Mononuclear cell (primary cell): ENCODE measurements around the gene PCCA. TPM values are rescaled to one million over a fixed set of nuclear protein-coding genes. Genes with fewer than 3 reads are reported as not detected.

Experiments
- H3K27me3 ChIP-seq: 2 replicates; pipeline ENCODE4 v1.6.0; 2011; ENCODE audit warnings: low read length, control low read depth; ENCODE audit not compliant: insufficient read depth
- H3K4me1 ChIP-seq: 2 replicates; pipeline ENCODE4 v1.5.1; 2011; ENCODE audit warnings: mild to moderate bottlenecking, low read length, control low read depth; ENCODE audit not compliant: insufficient read depth
- H3K4me3 ChIP-seq: 2 replicates; pipeline ENCODE4 v1.5.1; 2011; ENCODE audit warnings: mild to moderate bottlenecking, low read length, moderate library complexity
- H3K9me3 ChIP-seq: 2 replicates; pipeline ENCODE4 v1.5.1; 2011; ENCODE audit warnings: low read depth, mild to moderate bottlenecking, control low read depth, low read length
- total RNA-seq: library from RNA; depleted of rRNA; stranded (reverse); fragments of >200 nt; gene quantifications from one replicate; pipeline ENCODE4 v1.2.3, GENCODE V29; 2012

The PCCA gene
- total RNA-seq, 1 donor: 7.9 TPM

- Histone ChIP-seq H3K9me3 (no peaks in the 10 kb centered on the region), H3K4me1 (no peaks in the 10 kb centered on the region), H3K27me3 (no peaks in the 10 kb centered on the region), H3K4me3 (no peak overlapping the region)
Measured at GRCh38 chr13:100534147-100534843, 445.4 kb downstream of the PCCA start.

GRCh38 chr13:100534911-100535310 lies 446.0 kb downstream of the PCCA start:
- H3K4me3 ChIP-seq: no peak overlapping the region
- no peaks in the 10 kb centered on the region for H3K4me1 ChIP-seq
- no peaks in the 10 kb centered on the region for H3K27me3 ChIP-seq
- H3K9me3 ChIP-seq: no peaks in the 10 kb centered on the region

GRCh38 chr13:100535426-100536135 lies 446.7 kb downstream of the PCCA start:
- Histone ChIP-seq H3K9me3 (no peaks in the 10 kb centered on the region), H3K4me1 (no peaks in the 10 kb centered on the region), H3K4me3 (no peak overlapping the region), H3K27me3 (no peaks in the 10 kb centered on the region)

DNA sequence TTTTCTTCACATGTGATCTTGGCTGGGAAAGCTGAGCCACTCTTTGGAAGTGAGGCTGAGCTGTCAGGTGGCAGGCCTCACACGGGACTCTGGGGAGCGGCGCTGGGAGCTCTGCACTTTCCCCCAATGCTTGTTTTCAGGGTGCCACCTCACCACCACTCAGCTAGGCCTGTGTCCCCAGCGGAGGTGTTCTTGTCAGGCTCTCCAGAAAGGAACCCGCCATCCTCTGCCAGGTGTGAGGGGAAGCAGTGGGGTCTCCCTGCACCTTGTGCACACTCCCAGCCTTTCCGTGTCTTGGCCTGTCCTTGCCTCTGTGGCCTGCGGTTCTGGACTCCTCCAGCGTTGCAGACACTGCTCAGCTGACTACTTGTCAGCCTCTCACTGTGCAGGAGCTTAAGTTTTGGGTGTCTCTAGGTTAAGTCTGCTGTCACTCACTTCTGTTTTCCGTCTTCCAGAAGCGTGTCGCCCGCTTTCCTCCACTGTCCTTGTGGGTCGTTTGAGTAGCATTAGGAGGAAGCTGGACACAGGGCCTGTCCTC lies 447.8 kb downstream of the PCCA start:
- no peaks in the 10 kb centered on the region for H3K9me3 ChIP-seq
- H3K27me3 ChIP-seq: no peaks in the 10 kb centered on the region
- no peaks in the 10 kb centered on the region for H3K4me1 ChIP-seq
- no peak overlapping the region for H3K4me3 ChIP-seq

DNA sequence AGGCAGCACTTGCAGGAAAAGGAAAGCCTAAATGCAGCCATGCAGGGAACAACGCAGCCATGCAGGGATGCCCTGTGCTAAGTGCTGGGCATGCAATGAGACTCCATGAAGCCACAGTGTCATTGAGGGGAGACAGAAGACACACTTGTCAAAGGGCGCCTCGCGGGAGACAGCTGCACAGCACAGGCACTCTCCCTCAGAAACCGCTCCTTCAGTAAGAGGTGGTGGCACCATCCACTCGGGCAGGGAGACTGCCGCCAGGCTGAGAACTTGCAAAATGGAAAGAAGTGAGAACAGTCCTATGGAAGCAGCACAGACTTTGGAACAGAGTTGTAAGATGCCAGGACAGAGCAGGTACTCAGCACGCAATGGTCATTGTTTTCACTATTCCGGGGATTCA lies 448.6 kb downstream of the PCCA start:
- no peak overlapping the region for H3K4me3 ChIP-seq
- H3K27me3 ChIP-seq: no peaks in the 10 kb centered on the region
- H3K9me3 ChIP-seq: no peaks in the 10 kb centered on the region
- no peaks in the 10 kb centered on the region for H3K4me1 ChIP-seq

GRCh38 chr13:100537951-100538462 lies 449.1 kb downstream of the PCCA start:
- H3K9me3 ChIP-seq: no peaks in the 10 kb centered on the region
- H3K27me3 ChIP-seq: no peaks in the 10 kb centered on the region
- H3K4me1 ChIP-seq: no peaks in the 10 kb centered on the region
- H3K4me3 ChIP-seq: no peak overlapping the region

- no peaks in the 10 kb centered on the region for H3K4me1 ChIP-seq
- no peaks in the 10 kb centered on the region for H3K27me3 ChIP-seq
- H3K9me3 ChIP-seq: no peaks in the 10 kb centered on the region
- no peak overlapping the region for H3K4me3 ChIP-seq
Measured at GRCh38 chr13:100540621-100541020, 451.7 kb downstream of the PCCA start.

GRCh38 chr13:100541897-100542825 lies 453.3 kb downstream of the PCCA start:
- no peaks in the 10 kb centered on the region for H3K9me3 ChIP-seq
- no peak overlapping the region for H3K4me3 ChIP-seq
- H3K27me3 ChIP-seq: no peaks in the 10 kb centered on the region
- no peaks in the 10 kb centered on the region for H3K4me1 ChIP-seq

DNA sequence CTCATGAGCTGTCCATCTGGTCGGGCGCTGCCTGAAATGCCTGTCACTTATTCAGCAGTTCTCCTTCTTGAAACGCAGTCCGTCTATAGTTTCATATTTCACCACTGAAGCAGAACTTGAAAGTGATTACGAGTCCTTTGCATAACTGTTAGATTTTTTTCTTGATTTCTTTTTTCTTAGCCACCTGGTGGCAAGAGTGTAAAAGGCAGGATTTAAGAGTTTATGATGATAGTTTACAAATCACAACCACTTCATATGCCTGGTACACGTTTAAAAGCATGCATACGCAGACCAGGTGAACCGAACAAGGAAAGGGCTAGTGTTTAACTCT lies 453.9 kb downstream of the PCCA start:
- H3K4me3 ChIP-seq: no peak overlapping the region

DNA sequence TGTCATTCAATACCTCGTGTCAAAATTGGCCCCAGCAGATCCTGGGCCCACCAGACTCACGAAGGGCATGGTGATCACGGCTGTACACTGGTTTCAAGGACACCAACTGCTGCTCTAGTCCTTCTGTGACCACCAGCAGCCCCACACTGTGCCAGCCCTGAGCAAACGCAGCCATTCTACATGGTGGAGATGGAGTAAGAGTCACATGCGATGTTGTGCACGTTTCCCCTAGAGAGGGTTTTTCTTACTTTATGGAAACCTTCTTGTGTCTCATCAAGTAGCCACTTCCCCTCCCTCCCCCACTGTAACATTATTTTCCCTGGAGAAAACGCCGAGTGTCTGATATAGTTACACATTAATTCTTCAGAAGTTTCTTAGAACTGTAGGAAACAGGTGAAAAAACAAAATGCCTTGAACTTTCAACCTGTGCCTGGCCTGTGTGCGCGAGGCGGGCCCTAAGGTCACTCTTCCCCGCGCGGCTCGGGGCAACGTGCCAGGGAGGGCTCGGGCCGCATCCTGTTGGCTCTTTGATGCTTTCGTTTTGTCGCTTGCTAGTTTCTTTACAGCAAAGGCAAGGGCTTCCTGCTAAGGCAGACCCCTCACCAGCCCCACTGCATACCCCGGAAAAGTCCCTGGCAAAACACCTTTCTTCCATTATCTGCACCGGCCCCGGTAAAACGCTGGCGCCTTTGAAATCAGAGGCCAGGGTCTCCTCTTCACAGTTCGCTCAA lies 455.1 kb downstream of the PCCA start:
- H3K4me3 ChIP-seq: no peak overlapping the region
- H3K4me1 ChIP-seq: no peaks in the 10 kb centered on the region
- no peaks in the 10 kb centered on the region for H3K27me3 ChIP-seq
- no peaks in the 10 kb centered on the region for H3K9me3 ChIP-seq

More for the DNA sequence above, 453.9 kb downstream of the PCCA start:
- no peaks in the 10 kb centered on the region for H3K27me3 ChIP-seq
- H3K9me3 ChIP-seq: no peaks in the 10 kb centered on the region
- no peaks in the 10 kb centered on the region for H3K4me1 ChIP-seq

DNA sequence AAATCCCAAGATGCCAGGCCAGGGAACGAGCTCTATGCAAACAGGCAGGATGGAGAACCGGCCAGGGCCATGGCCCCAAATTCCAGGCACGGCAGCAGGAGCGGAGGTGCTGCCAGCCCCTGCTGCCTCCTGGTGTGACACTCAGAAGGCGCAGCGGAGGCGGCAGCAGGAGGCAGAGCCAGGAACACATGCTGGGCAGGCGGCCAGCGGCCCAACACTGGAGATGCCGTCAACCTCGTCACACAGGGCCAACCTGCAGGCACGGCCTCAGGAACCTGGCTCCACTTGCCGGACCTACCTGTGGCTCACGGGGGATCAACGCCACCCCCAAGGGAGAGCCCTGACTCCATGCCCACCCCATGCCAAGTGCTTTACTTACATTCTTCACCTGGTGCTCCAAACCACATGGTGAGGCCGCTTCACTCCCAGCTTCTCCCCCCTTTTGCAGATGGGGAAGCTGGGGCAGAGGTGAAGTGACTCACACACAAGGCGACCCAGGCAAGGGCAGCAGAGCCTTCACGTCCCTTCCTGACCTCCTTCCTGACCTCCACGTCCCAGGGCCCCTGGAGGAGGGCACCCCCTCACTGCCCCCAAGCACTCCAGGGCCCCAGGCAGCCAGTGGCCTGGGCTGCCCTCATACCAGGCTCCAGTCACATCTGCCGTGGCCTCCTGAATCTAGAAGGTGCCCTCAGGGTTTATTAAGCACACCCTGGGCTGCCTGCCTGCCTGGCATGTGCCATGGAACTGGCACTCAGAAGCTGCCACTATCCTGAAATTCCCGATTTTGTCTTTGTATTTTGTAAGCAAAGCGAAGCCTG lies 456.2 kb downstream of the PCCA start:
- H3K4me3 ChIP-seq: no peak overlapping the region
- H3K9me3 ChIP-seq: no peaks in the 10 kb centered on the region
- H3K27me3 ChIP-seq: no peaks in the 10 kb centered on the region
- H3K4me1 ChIP-seq: no peaks in the 10 kb centered on the region

GRCh38 chr13:100545684-100546061 lies 456.8 kb downstream of the PCCA start:
- Histone ChIP-seq H3K27me3 (no peaks in the 10 kb centered on the region), H3K4me1 (no peaks in the 10 kb centered on the region), H3K9me3 (no peaks in the 10 kb centered on the region), H3K4me3 (no peak overlapping the region)

- Histone ChIP-seq H3K4me1 (no peaks in the 10 kb centered on the region), H3K9me3 (no peaks in the 10 kb centered on the region), H3K27me3 (no peaks in the 10 kb centered on the region), H3K4me3 (no peak overlapping the region)
Measured at GRCh38 chr13:100546713-100547405, 458.0 kb downstream of the PCCA start.
